GM12874 (cell line): ENCODE data around the gene PTPRN2.

Source experiments
- TF ChIP-seq, protein P1 (sequence below): IDR thresholded peaks from 2 replicates; pipeline ENCODE4 v1.5.1; 2011; ENCODE audit warnings: low read depth, mild to moderate bottlenecking, control low read depth, low read length, moderate library complexity; ENCODE audit not compliant: insufficient read depth

Gene PTPRN2

DNA sequence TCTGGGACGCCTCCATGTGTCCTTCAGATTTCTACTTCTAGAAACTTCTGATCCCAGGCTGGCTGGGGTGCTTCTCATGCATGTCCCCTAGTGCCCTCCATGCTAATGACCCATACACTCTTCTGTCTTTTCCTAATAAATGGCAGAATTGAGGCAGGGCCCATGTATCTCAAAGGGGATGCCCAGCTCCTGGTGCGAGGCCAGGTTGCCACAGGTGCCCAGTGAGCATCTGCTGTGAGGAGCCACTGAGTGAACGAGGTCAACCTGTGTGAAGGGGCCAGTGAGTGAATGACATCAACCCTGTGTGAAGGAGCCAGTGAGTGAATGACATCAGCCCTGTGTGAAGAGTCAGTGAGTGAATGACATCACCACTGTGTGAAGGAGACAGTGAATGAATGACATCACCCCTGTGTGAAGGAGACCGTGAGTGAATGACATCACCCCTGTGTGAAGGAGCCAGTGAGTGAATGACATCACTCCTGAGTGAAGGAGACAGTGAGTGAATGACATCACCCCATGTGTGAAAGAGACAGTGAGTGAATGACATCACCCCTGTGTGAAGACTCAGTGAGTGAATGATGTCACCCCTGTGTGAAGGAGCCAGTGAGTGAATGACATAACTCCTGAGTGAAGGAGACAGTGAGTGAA lies 478.9 kb downstream of the PTPRN2 start:
- TF ChIP-seq, protein P1, sequence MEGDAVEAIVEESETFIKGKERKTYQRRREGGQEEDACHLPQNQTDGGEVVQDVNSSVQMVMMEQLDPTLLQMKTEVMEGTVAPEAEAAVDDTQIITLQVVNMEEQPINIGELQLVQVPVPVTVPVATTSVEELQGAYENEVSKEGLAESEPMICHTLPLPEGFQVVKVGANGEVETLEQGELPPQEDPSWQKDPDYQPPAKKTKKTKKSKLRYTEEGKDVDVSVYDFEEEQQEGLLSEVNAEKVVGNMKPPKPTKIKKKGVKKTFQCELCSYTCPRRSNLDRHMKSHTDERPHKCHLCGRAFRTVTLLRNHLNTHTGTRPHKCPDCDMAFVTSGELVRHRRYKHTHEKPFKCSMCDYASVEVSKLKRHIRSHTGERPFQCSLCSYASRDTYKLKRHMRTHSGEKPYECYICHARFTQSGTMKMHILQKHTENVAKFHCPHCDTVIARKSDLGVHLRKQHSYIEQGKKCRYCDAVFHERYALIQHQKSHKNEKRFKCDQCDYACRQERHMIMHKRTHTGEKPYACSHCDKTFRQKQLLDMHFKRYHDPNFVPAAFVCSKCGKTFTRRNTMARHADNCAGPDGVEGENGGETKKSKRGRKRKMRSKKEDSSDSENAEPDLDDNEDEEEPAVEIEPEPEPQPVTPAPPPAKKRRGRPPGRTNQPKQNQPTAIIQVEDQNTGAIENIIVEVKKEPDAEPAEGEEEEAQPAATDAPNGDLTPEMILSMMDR = no peak

DNA sequence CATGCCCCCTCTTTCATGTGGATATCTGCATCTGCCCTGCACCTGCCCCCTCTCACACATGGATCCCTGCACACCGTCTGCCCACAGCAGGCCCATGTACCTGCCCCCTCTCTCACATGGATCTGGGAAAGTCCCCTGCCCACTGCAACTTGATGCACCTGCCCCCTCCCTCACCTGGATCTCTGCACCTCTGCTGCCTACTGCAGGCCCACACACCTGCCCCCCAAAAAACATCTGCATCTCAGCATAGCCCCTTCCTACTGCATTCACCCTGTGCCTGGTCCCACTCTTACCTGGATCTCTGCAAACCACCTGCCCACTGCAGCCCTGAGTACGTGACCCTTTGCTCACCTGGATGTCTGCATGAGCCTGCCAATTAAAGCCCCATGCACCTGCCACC lies 479.8 kb downstream of the PTPRN2 start:
- TF ChIP-seq, protein P1 = no peak

DNA sequence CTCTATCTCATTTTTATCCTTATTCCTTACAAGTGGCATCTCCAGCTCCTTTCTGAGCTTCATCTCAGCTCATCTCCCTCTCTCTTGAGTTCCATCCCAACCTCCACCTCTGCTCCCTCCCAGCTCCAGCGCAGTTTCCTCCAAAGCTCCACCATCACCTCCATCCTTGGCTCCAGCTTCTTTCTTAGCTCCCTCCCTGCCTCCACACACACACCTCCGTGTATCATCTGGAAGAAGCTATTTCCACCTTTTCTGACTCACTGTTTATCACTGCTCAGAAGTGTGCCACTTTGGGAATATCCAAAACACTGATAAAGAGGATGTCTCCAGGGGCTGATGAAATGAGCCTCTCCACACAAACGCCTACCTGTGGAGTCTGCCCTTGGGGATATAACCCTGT lies 481.4 kb downstream of the PTPRN2 start:
- TF ChIP-seq, protein P1 = no peak

DNA sequence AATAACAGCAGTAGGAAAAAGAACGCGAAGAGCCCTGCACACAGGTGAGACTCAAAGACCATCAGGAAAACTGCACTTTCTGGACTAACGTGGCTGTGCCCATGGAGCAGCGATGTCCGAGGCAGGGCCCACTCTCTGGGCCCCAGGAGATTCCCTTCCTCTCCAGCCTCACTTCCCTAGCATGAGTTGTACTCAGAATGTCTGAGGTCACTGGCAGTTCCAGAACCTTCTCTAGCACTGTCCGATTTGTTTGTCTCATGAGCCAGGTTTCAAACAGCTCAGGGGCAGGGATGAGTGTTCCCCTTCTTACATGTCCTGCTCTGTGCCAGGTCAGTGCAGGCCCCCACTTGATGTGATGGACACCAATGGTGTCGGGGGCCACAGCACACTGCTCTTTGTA lies 484.2 kb downstream of the PTPRN2 start:
- TF ChIP-seq, protein P1 = no peak

DNA sequence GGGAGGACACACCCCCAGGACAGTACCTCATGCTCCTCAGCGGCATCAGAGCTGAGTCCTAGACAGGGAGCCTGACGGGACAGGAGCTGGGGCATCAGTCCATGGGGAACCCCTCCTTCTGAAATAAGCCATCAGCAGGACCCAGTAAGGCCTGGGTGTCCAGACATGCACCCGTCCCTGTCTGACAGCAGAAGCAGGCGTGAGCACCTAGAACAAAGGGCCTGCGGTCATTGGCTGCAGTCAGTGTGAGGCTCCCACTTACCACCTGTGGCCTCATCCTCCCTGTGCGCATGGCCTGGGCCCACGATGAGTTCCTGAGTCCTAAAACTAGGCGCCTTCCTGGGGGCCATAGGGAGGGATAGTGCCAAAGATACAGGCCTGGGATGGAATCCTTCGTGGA lies 484.7 kb downstream of the PTPRN2 start:
- TF ChIP-seq, protein P1 = no peak

DNA sequence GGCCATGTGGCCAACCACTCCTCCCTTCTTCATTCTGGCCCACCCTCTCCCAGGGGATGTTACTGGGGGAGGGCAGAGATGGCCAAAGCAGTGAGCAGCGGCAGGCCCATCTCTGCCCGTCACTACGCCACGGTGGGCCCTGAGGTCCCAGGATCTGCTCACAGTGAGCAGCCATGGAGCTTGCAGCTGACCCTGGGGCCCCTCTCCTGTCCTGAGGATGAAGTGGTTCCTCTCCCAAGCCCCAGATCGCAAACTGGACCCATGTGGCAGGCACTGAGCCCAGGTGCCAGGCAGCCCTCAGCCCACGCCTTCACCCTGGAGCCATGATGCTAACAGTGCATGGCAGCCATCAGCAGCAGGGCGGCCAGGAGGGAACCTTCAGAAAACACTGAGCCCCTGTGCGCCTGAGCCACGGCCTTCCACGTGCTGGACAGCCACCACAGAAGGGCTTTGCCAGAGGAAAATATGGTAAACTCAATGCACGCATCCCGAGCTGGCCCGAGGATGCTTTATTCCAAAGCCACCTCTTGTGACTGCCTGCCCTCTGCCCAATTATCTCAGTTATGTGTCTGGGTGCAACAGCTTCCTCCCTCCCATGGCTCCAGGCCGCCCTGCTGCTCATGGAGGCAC lies 485.7 kb downstream of the PTPRN2 start:
- TF ChIP-seq, protein P1 = no peak

DNA sequence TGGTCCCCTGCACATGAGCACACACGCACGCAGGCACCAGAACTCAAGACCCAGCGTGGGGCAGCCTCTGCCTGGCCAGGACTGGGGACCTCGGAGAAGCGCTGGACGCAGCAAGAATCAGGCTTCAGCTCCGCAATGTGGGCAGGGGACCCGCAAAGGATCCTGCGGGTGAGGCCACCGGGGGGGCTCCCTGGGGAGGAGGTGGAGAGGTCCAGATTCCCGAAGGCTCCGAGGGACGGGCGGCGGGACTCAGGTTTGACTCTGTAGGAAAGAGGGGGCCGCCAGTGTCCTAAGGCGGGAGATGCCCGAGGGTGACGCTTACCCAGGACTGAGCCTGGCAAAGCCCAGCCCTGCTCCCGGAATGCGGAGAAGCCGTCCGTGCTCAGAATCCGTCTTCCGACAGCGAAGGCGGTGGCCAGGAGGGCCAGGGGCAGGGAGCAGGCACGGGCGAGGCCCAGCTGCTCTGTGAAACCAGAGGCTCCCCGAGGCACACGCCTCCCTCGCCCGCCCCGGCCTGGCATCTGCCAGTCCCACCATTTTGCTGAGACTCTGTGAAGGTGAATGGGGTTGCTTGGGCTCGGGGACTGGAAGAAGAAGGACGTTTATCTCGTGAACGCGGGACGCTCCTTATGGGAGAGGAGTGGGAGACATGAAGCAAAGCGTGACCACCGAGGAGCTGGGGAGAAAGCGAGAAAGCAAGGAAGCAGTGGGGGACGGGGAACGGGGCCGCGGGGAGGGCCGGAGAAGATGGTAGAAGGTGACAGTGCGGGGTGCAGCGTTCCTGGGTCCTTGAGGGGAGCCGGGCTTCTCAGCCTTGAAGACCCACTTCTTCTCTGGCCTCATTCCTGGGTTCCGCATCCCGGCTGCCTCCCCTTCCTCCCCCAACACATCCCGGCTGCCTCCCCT lies 489.2 kb downstream of the PTPRN2 start:
- TF ChIP-seq, protein P1 = no peak
